OCI-LY7 (cell line): ENCODE results near the gene KCNN3. TPM values are rescaled to one million over a fixed set of nuclear protein-coding genes. Genes with fewer than 3 reads are reported as not detected.

Experiments used
- BruUV-seq: library from RNA; stranded (reverse); fragments of 400-500 nt; replicated peaks from 2 replicates; lab custom pipeline; 2021; lab: Mats Ljungman, UMichigan
- CTCF ChIA-PET: fragments of 300-600 bp; sonication (Branson Sonifier 250); formaldehyde crosslinking; loops from one replicate; lab custom pipeline; 2022; ENCODE audit warnings: antibody characterized with exemption; ENCODE audit not compliant: unreplicated experiment; lab: Charles Lee
- POLR2A ChIA-PET: fragments of 300-600 bp; sonication (Branson Sonifier 250); formaldehyde crosslinking; loops from one replicate; lab custom pipeline; 2022; ENCODE audit warnings: antibody characterized with exemption; lab: Charles Lee
- DNase-seq: peaks from one replicate; pipeline ENCODE4 v3.0.0-alpha.2; 2015; ENCODE audit warnings: low spot score
- H2AFZ ChIP-seq: fragments of 200-600 bp; sonication (generic), shearing (Covaris generic); 2 replicates; pipeline ENCODE4 v1.6.1; 2014; ENCODE audit warnings: mild to moderate bottlenecking, antibody characterized with exemption, low read length, moderate library complexity
- H3K27ac ChIP-seq: fragments of 200-600 bp; sonication (generic); 2 replicates; pipeline ENCODE4 v1.5.1; 2014; ENCODE audit warnings: mixed run types, low read depth, mild to moderate bottlenecking, moderate library complexity, low read length, inconsistent platforms; ENCODE audit not compliant: poor library complexity, severe bottlenecking
- H3K36me3 ChIP-seq: fragments of 200-600 bp; sonication (generic); 2 replicates; pipeline ENCODE4 v1.6.1; 2014; ENCODE audit warnings: mild to moderate bottlenecking, antibody characterized with exemption, low read length, moderate library complexity, mixed read lengths; ENCODE audit not compliant: insufficient read depth
- H3K4me1 ChIP-seq: fragments of 200-600 bp; sonication (generic); 2 replicates; pipeline ENCODE4 v1.5.1; 2014; ENCODE audit warnings: mild to moderate bottlenecking, low read length; ENCODE audit not compliant: insufficient read depth, poor library complexity, severe bottlenecking
- H3K4me2 ChIP-seq: fragments of 200-600 bp; sonication (generic); 2 replicates; pipeline ENCODE4 v1.6.1; 2014; ENCODE audit warnings: mild to moderate bottlenecking, low read length
- H3K4me3 ChIP-seq: fragments of 200-600 bp; sonication (generic); 2 replicates; pipeline ENCODE4 v1.5.1; 2014; ENCODE audit warnings: mild to moderate bottlenecking, low read depth, low read length; ENCODE audit not compliant: poor library complexity, severe bottlenecking
- H3K79me2 ChIP-seq: fragments of 200-600 bp; sonication (generic); 2 replicates; pipeline ENCODE4 v1.6.1; 2016; ENCODE audit warnings: low read depth, mild to moderate bottlenecking, low read length, moderate library complexity, mixed read lengths; ENCODE audit not compliant: insufficient read depth
- H3K9me2 ChIP-seq: fragments of 200-600 bp; sonication (generic); 2 replicates; pipeline ENCODE4 v1.6.1; 2016; ENCODE audit warnings: mild to moderate bottlenecking, low read length, mixed read lengths; ENCODE audit not compliant: insufficient read depth
- H3K9me3 ChIP-seq: fragments of 200-600 bp; sonication (generic); 2 replicates; pipeline ENCODE4 v1.6.1; 2014; ENCODE audit warnings: mild to moderate bottlenecking, mixed run types, low read length, mixed read lengths
- H4K20me1 ChIP-seq: fragments of 200-600 bp; sonication (generic); 2 replicates; pipeline ENCODE4 v1.6.1; 2014; ENCODE audit warnings: mild to moderate bottlenecking, antibody characterized with exemption, low read length, moderate library complexity, mixed read lengths; ENCODE audit not compliant: insufficient read depth
- EZH2phosphoT487 ChIP-seq: fragments of 200-600 bp; sonication (generic); IDR thresholded peaks from 2 replicates; pipeline ENCODE4 v1.6.1; 2018; ENCODE audit warnings: low read depth, borderline replicate concordance, mild to moderate bottlenecking, mixed run types, antibody characterized with exemption, low read length, moderate library complexity, mixed read lengths
- intact Hi-C: fragments of 100-400 bp; cut with micrococcal nuclease; formaldehyde crosslinking; loops from one replicate; pipeline ENCODE4 v1.10.0; 2022; ENCODE audit not compliant: unreplicated experiment
- total RNA-seq, 2 experiments: library from RNA; depleted of rRNA in 1 of 2; stranded (reverse); fragments of >200 nt in 1 of 2; shearing (Covaris generic) in 1 of 2; gene quantifications; 2 replicates each; pipeline ENCODE4 v1.2.3, GENCODE V29; 2014 to 2022
- TF ChIP-seq, protein P1 (sequence below): fragments of 200-600 bp; sonication (generic); conservative IDR thresholded peaks from 2 replicates; pipeline ENCODE4 v1.5.1; 2014; ENCODE audit warnings: mild to moderate bottlenecking, antibody characterized with exemption, low read length, moderate library complexity, mixed read lengths

The KCNN3 gene
- total RNA-seq, 2 experiments from 2014 or later, result 14.8 to 50.8 TPM

- Histone ChIP-seq H4K20me1 (no peaks in the 10 kb centered on the region), H3K79me2 (no peaks in the 10 kb centered on the region), H3K9me2 (no peaks in the 10 kb centered on the region), H3K36me3 (peaks cover 11% of the 10 kb centered on the region; the same call in 1 of the 2 replicates), H3K27ac (no peak overlapping the region), H3K9me3 (no peaks in the 10 kb centered on the region), H3K4me1 (peaks cover 11% of the 10 kb centered on the region), H2AFZ (no peak overlapping the region), H3K4me2 (no peak overlapping the region), H3K4me3 (no peak overlapping the region)
- BruUV-seq, result no TSS peak
- ChIA-PET CTCF (no interaction called here), POLR2A (no interaction called here)
- TF ChIP-seq, protein P1, sequence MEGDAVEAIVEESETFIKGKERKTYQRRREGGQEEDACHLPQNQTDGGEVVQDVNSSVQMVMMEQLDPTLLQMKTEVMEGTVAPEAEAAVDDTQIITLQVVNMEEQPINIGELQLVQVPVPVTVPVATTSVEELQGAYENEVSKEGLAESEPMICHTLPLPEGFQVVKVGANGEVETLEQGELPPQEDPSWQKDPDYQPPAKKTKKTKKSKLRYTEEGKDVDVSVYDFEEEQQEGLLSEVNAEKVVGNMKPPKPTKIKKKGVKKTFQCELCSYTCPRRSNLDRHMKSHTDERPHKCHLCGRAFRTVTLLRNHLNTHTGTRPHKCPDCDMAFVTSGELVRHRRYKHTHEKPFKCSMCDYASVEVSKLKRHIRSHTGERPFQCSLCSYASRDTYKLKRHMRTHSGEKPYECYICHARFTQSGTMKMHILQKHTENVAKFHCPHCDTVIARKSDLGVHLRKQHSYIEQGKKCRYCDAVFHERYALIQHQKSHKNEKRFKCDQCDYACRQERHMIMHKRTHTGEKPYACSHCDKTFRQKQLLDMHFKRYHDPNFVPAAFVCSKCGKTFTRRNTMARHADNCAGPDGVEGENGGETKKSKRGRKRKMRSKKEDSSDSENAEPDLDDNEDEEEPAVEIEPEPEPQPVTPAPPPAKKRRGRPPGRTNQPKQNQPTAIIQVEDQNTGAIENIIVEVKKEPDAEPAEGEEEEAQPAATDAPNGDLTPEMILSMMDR, result no peak
- TF ChIP-seq EZH2phosphoT487, result no peak
- intact Hi-C loops, result no loop called here
- no peak for DNase-seq
Observed at GRCh38 chr1:154831462-154831861, 38.6 kb downstream of the KCNN3 start.

DNA sequence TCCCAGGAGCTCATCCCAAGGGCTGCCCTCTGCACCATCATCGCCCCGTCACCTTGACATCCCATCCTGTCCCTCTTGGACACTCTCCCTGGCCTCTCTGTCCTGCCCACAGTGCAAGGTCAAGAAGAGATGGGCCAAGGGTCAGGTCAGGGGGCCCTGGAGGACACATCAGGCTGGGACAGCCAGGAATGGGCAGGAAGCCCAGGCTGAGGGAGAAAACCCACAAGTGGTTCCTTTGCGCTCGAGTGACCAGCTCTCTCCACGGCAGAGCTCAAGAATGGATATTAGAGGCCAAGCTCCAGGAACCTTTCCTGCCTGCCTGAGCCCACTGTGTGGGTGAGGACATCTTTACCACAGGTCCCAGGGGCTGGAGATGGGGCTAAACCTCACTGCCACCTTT, 41.0 kb downstream of the KCNN3 start:
- no peaks in the 10 kb centered on the region for H3K9me3 ChIP-seq
- TF ChIP-seq, protein P1, result no peak
- TF ChIP-seq EZH2phosphoT487, result no peak
- DNase-seq, result no peak
- no TSS peak for BruUV-seq
- no peaks in the 10 kb centered on the region for H3K9me2 ChIP-seq
- H3K27ac ChIP-seq, result no peak overlapping the region
- intact Hi-C loops, result no loop called here
- peaks cover 4% of the 10 kb centered on the region; the same call in 1 of the 2 replicates for H3K36me3 ChIP-seq
- no peak overlapping the region for H3K4me2 ChIP-seq
- no peak overlapping the region for H3K4me3 ChIP-seq
- no peaks in the 10 kb centered on the region for H3K79me2 ChIP-seq
- ChIA-PET CTCF (no interaction called here), POLR2A (no interaction called here)
- H2AFZ ChIP-seq, result no peak overlapping the region
- H4K20me1 ChIP-seq, result no peaks in the 10 kb centered on the region
- H3K4me1 ChIP-seq, result no peaks in the 10 kb centered on the region

DNA sequence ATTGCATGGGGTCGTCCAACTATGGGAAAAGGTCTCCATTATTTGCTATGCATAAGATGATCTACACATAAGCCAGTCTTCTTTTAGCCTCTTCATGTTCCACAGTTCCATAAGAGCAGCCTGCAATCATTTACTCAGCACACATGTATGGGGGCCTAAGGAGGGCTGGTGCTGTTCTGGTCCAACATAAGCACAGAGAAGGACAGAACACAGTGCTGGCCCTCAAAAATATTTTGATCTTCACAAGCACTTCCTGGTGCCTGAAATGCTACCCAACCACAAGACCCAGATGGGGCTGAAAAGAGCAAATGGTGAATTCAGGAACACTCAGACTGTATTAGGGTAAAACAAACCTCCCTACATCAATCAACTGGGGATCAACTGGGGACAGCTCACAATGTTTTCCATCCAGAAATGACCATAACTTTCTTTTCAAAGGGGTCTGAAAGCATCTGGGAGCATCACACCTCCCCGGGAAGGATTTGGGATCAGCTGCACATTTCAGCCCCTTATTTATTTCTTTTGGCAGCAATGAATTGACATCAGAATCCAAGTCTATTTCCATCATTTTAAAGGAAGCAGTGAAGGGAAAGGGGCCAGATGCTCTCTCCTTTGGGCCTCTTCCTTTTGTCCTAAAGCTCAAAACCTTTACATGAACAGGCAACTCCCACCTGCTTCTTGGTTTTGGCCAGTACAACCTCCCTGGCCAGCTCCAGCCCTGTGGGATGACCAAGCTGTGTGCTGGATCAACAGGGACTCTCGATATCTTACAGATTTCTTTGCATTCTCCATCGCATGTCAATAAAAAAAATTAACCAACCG, 45.7 kb downstream of the KCNN3 start:
- H3K27ac ChIP-seq, result no peak overlapping the region
- DNase-seq, result no peak
- no TSS peak for BruUV-seq
- peaks cover 27% of the 10 kb centered on the region for H3K36me3 ChIP-seq
- no peaks in the 10 kb centered on the region for H3K9me2 ChIP-seq
- H3K4me1 ChIP-seq, result peaks cover 13% of the 10 kb centered on the region
- 0 out of 2 replicates have a peak, but pooled peaks cover 4% of the 10 kb centered on the region for H4K20me1 ChIP-seq
- H3K9me3 ChIP-seq, result no peaks in the 10 kb centered on the region
- intact Hi-C loops, result no loop called here
- no peaks in the 10 kb centered on the region for H3K79me2 ChIP-seq
- ChIA-PET POLR2A (interaction anchor here (0.5 to 1.6 kb wide), 2 partner anchors 13 to 45 kb away, joined by 3 to 10 read pairs; no protein-coding TSS in a partner anchor), CTCF (no interaction called here)
- no peak overlapping the region for H3K4me3 ChIP-seq
- no peak for TF ChIP-seq EZH2phosphoT487
- TF ChIP-seq, protein P1, result no peak
- H3K4me2 ChIP-seq, result no peak overlapping the region
- H2AFZ ChIP-seq, result no peak overlapping the region
